Stimulated activated CD4-positive, alpha-beta T cell treated with anti-CD3 and anti-CD28 coated beads, TNF-alpha, amount 100 ng/mL, for 48 hours (primary cell): Measurements from ENCODE around the gene LIPG.

Experiments
- DNase-seq, 3 donors: peaks; one replicate each; pipeline ENCODE4 v3.0.0-alpha.2; 2020; ENCODE audit warnings: low read depth in 3 of 3

Gene LIPG

GRCh38 chr18:49638891-49639557 lies 77.2 kb downstream of the LIPG start:
- DNase-seq, result no peak

- no peak for DNase-seq
Measured at GRCh38 chr18:49639643-49640391, 78.0 kb downstream of the LIPG start.

- no peak for DNase-seq
Measured at GRCh38 chr18:49640741-49641140, 78.9 kb downstream of the LIPG start.

GRCh38 chr18:49645196-49645595 lies 83.3 kb downstream of the LIPG start:
- no peak for DNase-seq

- DNase-seq, result no peak
Measured at GRCh38 chr18:49645841-49646351, 84.0 kb downstream of the LIPG start.

GRCh38 chr18:49646873-49647272 lies 85.0 kb downstream of the LIPG start:
- DNase-seq, result no peak

GRCh38 chr18:49647496-49648168 lies 85.8 kb downstream of the LIPG start:
- no peak for DNase-seq

- DNase-seq, result no peak
Measured at GRCh38 chr18:49648326-49648725, 86.5 kb downstream of the LIPG start.
